Measurements from ENCODE around the gene KIF7.

DNA sequence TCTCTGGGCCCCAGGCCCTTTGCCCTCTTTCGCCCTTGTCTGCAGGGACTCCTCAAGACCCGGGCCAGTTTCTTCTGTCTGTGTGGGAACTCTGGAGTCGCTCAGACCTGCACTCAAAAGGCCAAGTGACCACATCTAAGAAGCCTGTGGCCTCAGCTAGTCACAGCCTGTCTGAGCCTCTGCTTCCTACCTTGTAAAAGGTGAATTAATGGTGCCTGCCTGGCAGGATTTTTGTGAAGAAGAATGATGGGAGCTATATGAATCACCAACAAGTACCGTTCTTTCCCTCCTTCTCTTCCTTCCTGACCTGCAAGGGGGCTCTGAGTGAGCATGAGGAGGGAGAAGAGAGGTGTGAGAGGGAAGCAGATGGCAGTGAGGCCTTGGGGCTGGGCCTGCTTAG is 16.4 kb upstream of the KIF7 start:
- TF ChIP-seq POLR2AphosphoS5 (IDR thresholded peaks at IDR 0.05; ENCODE audit: low read depth, low read length) (no peak), YY1 (IDR thresholded peaks at IDR 0.05; ENCODE audit: low read depth) (no peak), FOXJ3 (CRISPR knock-in tag; IDR thresholded peaks at IDR 0.05) (no peak), JUND (IDR thresholded peaks at IDR 0.05) (no peak), SMC3 (IDR thresholded peaks at IDR 0.05; ENCODE audit: low read depth, low read length) (no peak)
- TF ChIP-seq, protein P1, sequence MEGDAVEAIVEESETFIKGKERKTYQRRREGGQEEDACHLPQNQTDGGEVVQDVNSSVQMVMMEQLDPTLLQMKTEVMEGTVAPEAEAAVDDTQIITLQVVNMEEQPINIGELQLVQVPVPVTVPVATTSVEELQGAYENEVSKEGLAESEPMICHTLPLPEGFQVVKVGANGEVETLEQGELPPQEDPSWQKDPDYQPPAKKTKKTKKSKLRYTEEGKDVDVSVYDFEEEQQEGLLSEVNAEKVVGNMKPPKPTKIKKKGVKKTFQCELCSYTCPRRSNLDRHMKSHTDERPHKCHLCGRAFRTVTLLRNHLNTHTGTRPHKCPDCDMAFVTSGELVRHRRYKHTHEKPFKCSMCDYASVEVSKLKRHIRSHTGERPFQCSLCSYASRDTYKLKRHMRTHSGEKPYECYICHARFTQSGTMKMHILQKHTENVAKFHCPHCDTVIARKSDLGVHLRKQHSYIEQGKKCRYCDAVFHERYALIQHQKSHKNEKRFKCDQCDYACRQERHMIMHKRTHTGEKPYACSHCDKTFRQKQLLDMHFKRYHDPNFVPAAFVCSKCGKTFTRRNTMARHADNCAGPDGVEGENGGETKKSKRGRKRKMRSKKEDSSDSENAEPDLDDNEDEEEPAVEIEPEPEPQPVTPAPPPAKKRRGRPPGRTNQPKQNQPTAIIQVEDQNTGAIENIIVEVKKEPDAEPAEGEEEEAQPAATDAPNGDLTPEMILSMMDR (IDR thresholded peaks at IDR 0.05), result no peak
- TF ChIP-seq, protein P2, sequence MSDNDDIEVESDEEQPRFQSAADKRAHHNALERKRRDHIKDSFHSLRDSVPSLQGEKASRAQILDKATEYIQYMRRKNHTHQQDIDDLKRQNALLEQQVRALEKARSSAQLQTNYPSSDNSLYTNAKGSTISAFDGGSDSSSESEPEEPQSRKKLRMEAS (IDR thresholded peaks at IDR 0.05; ENCODE audit: low read depth), result no peak

All from SK-N-SH (cell line).